PC-3 (cell line): ENCODE data around the gene APOBEC3A. TPM values are rescaled to one million over a fixed set of nuclear protein-coding genes. Genes with fewer than 3 reads are reported as not detected.

Experiments
- ATAC-seq: fragments of 200-7000 bp; cut with Tn5 transposase; 2 replicates; pipeline ENCODE4 v1.9.1; 2020; ENCODE audit warnings: mild to moderate bottlenecking, moderate library complexity
- BruUV-seq: library from RNA; stranded (reverse); fragments of 400-500 nt; replicated peaks from 2 replicates; lab custom pipeline; 2021; lab: Mats Ljungman, UMichigan
- CTCF ChIA-PET: fragments of 300-600 bp; sonication (Branson Sonifier 250); formaldehyde crosslinking; loops from one replicate; lab custom pipeline; 2022; ENCODE audit warnings: antibody characterized with exemption; lab: Charles Lee
- POLR2A ChIA-PET: fragments of 300-600 bp; sonication (Branson Sonifier 250); formaldehyde crosslinking; loops from one replicate; lab custom pipeline; 2022; ENCODE audit warnings: antibody characterized with exemption; ENCODE audit not compliant: unreplicated experiment; lab: Charles Lee
- DNase-seq: peaks from one replicate; pipeline ENCODE4 v3.0.0-alpha.2; 2015
- H2AFZ ChIP-seq: fragments of 300-600 bp; sonication (generic); 2 replicates; pipeline ENCODE4 v1.6.0; 2016; ENCODE audit warnings: antibody characterized with exemption, low read length
- H3F3A ChIP-seq: fragments of 300-600 bp; sonication (generic); one replicate; pipeline ENCODE4 v1.6.0; 2017; ENCODE audit warnings: antibody characterized with exemption, low read length, control low read depth, mild to moderate bottlenecking; ENCODE audit not compliant: unreplicated experiment
- H3K27ac ChIP-seq: fragments of 300-600 bp; sonication (generic); 2 replicates; pipeline ENCODE4 v1.5.1; 2016; ENCODE audit warnings: mild to moderate bottlenecking, low read length
- H3K27me3 ChIP-seq: fragments of 300-600 bp; sonication (generic); 2 replicates; pipeline ENCODE4 v1.6.1; 2016; ENCODE audit warnings: low read length, mixed read lengths
- H3K36me3 ChIP-seq: fragments of 300-600 bp; sonication (generic); 2 replicates; pipeline ENCODE4 v1.6.1; 2016; ENCODE audit warnings: low read depth, mixed run types, low read length, mixed read lengths
- H3K4me1 ChIP-seq: fragments of 300-600 bp; sonication (generic); 2 replicates; pipeline ENCODE4 v1.5.1; 2016; ENCODE audit warnings: low read length; ENCODE audit not compliant: insufficient read depth
- H3K4me2 ChIP-seq: fragments of 300-600 bp; sonication (generic); 2 replicates; pipeline ENCODE4 v1.6.0; 2016; ENCODE audit warnings: low read length
- H3K4me3 ChIP-seq: fragments of 300-600 bp; sonication (generic); 2 replicates; pipeline ENCODE4 v1.5.1; 2016; ENCODE audit warnings: mild to moderate bottlenecking, low read length, mixed read lengths
- H3K79me2 ChIP-seq: fragments of 300-600 bp; sonication (generic); 2 replicates; pipeline ENCODE4 v1.6.1; 2017; ENCODE audit warnings: low read length, mixed read lengths
- H3K9ac ChIP-seq: fragments of 300-600 bp; sonication (generic); 2 replicates; pipeline ENCODE4 v1.6.0; 2016; ENCODE audit warnings: mild to moderate bottlenecking, low read length
- H3K9me2 ChIP-seq: fragments of 300-600 bp; sonication (generic); replicated peaks from 2 replicates; pipeline ENCODE4 v1.6.1; 2016; ENCODE audit warnings: mixed run types, low read length, mixed read lengths
- H3K9me3 ChIP-seq: fragments of 300-600 bp; sonication (generic); 2 replicates; pipeline ENCODE4 v1.6.1; 2016; ENCODE audit warnings: low read length, mixed read lengths
- H4K20me1 ChIP-seq: fragments of 300-600 bp; sonication (generic); 2 replicates; pipeline ENCODE4 v1.6.1; 2016; ENCODE audit warnings: low read length, mixed read lengths
- EZH2 ChIP-seq: fragments of 300-600 bp; sonication (generic); IDR thresholded peaks from one replicate; pipeline ENCODE4 v1.6.1; 2017; ENCODE audit warnings: antibody characterized with exemption, mild to moderate bottlenecking, low read length; ENCODE audit not compliant: unreplicated experiment
- EZH2phosphoT487 ChIP-seq: fragments of 300-600 bp; sonication (generic); IDR thresholded peaks from 2 replicates; pipeline ENCODE4 v1.6.1; 2018; ENCODE audit warnings: mild to moderate bottlenecking, antibody characterized with exemption, low read length, borderline replicate concordance
- intact Hi-C: fragments of 100-400 bp; cut with micrococcal nuclease; formaldehyde crosslinking; loops from 2 replicates; pipeline ENCODE4 v1.9.0; 2023
- total RNA-seq: library from RNA; depleted of rRNA; stranded (reverse); fragments of >200 nt; gene quantifications from 2 replicates; pipeline ENCODE4 v1.2.3, GENCODE V29; 2014
- TF ChIP-seq, protein P1 (sequence below): fragments of 300-600 bp; sonication (generic); conservative IDR thresholded peaks from 2 replicates; pipeline ENCODE4 v1.5.1; 2017; ENCODE audit warnings: antibody characterized with exemption, low read depth, mild to moderate bottlenecking, low read length

APOBEC3A gene
- total RNA-seq, 1 experiment from 2014 or later: not detected

DNA sequence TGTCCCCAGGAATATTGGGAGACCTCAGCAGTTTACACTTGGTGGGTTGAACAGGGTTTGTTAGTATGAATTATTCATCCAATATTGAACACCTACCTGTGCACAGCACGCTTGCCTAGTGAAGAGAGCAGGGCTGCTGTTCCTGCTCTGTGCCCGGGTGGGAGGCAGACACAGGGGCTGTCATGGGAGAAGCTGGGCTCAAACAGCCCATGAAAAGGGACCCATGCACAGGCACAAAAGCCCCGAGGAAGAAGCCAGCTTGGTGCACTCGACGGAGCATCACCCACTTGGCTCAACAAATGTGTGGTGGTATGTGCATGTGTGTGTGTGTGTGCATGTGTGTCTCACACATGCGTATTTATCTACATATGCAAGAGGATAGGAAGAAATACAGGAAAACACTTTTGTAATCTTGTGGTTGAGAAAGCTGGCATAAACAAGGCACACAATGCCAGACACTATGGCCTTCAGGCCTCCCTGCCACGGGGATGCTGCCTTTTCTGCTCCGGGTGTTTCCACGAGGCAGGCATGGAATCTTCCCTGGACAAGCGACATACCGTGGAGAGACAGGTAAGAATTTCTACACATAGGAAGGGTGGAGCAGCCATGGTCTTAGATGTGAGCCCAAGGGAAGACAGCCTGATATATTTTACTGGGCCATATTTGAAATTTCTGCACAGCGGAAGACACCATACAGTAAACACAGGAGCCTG lies 5.0 kb upstream of the APOBEC3A start:
- Histone ChIP-seq H3K36me3 (no peaks in the 10 kb centered on the region), H3K9ac (no peak overlapping the region), H4K20me1 (no peaks in the 10 kb centered on the region), H3F3A (no peaks in the 10 kb centered on the region), H3K4me3 (no peak overlapping the region), H2AFZ (no peak overlapping the region), H3K9me2 (no peaks in the 10 kb centered on the region), H3K79me2 (no peaks in the 10 kb centered on the region), H3K9me3 (no peaks in the 10 kb centered on the region), H3K27ac (no peak overlapping the region), H3K4me2 (no peak overlapping the region), H3K4me1 (no peaks in the 10 kb centered on the region), H3K27me3 (no peaks in the 10 kb centered on the region)
- TF ChIP-seq, protein P1, sequence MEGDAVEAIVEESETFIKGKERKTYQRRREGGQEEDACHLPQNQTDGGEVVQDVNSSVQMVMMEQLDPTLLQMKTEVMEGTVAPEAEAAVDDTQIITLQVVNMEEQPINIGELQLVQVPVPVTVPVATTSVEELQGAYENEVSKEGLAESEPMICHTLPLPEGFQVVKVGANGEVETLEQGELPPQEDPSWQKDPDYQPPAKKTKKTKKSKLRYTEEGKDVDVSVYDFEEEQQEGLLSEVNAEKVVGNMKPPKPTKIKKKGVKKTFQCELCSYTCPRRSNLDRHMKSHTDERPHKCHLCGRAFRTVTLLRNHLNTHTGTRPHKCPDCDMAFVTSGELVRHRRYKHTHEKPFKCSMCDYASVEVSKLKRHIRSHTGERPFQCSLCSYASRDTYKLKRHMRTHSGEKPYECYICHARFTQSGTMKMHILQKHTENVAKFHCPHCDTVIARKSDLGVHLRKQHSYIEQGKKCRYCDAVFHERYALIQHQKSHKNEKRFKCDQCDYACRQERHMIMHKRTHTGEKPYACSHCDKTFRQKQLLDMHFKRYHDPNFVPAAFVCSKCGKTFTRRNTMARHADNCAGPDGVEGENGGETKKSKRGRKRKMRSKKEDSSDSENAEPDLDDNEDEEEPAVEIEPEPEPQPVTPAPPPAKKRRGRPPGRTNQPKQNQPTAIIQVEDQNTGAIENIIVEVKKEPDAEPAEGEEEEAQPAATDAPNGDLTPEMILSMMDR: no peak
- TF ChIP-seq EZH2phosphoT487: no peak
- no peak for TF ChIP-seq EZH2
- intact Hi-C loops: no loop called here
- CTCF ChIA-PET: no interaction called here
- POLR2A ChIA-PET: no interaction called here
- no peak for ATAC-seq
- no peak for DNase-seq
- no TSS peak for BruUV-seq

DNA sequence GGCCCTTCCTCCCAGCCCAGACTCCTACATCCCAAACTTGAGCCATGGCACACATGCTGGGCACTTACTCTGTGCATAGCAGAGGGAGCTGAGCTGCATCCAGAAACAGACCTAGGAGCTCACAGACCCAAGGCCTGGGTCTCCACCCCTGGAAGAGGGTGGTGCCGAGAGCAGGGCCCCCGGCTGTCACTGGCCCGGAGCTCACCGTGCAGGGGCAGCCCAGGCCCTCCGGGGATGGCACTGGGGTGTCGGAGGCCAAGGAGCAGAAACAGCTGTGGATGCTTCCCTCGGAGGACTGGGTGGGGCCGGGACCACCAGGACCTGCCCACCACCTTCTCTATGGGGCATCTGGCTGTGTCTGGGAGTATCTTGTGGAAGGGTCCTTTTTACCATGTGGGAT lies 4.3 kb upstream of the APOBEC3A start:
- Histone ChIP-seq H3K27me3 (no peaks in the 10 kb centered on the region), H2AFZ (no peak overlapping the region), H3K36me3 (no peaks in the 10 kb centered on the region), H3F3A (no peaks in the 10 kb centered on the region), H3K79me2 (no peaks in the 10 kb centered on the region), H3K4me3 (no peak overlapping the region), H4K20me1 (no peaks in the 10 kb centered on the region), H3K9ac (no peak overlapping the region), H3K9me2 (no peaks in the 10 kb centered on the region), H3K4me1 (no peaks in the 10 kb centered on the region), H3K4me2 (no peak overlapping the region), H3K9me3 (no peaks in the 10 kb centered on the region), H3K27ac (no peak overlapping the region)
- DNase-seq: no peak
- no TSS peak for BruUV-seq
- CTCF ChIA-PET: no interaction called here
- POLR2A ChIA-PET: no interaction called here
- no peak for ATAC-seq
- TF ChIP-seq, protein P1: no peak
- TF ChIP-seq EZH2phosphoT487: no peak
- no peak for TF ChIP-seq EZH2
- intact Hi-C loops: no loop called here

DNA sequence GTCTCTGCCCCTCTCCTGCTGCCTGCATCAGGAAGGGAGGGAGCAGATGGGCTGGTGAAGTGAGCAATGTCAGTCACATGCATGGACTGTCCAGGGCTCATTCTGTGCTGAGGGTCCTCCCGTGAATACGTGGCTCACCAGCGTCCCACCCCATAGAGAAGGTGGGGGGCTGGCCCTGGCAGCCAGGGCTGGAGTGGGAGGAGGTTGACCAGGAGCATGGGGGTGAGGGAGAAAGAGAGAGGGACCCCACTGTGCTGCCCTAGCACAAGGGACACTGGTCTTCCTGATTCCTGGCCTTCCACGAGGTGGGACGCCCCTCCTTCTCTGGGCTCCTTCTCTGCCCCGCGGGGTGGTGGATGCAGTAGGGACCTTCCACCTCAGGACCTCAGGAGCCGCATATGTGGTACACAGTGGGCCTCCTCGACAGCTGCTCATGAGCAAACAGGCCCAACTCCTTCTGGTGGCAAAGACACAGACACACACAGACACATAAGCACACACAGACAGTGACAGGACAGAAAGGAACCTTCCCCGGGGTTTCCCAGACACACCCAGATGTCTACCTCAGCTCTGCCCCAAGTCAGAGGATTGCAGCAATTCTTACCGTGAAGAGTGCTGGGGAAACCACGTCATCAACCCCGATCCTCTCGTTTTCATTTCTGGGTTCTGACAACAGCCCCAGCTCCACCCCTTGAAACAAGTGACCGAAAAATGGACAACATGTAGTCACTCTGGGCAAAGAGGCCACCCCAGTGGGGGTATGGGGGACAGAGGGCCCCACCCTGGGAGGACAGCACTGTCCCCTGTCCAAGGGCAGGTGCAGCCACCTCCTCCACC lies 3.6 kb upstream of the APOBEC3A start:
- no TSS peak for BruUV-seq
- H3K4me2 ChIP-seq: no peak overlapping the region
- no peak; the same call in 1 of the 2 replicates for ATAC-seq

More for the DNA sequence above, 3.6 kb upstream of the APOBEC3A start:
- no peaks in the 10 kb centered on the region for H3K4me1 ChIP-seq
- no peak overlapping the region for H3K27ac ChIP-seq
- H3F3A ChIP-seq: no peaks in the 10 kb centered on the region
- H3K9me3 ChIP-seq: no peaks in the 10 kb centered on the region
- H3K36me3 ChIP-seq: no peaks in the 10 kb centered on the region
- H3K9me2 ChIP-seq: no peaks in the 10 kb centered on the region
- H3K9ac ChIP-seq: no peak overlapping the region
- H2AFZ ChIP-seq: no peak overlapping the region
- no peaks in the 10 kb centered on the region for H3K27me3 ChIP-seq
- CTCF ChIA-PET: no interaction called here
- H4K20me1 ChIP-seq: no peaks in the 10 kb centered on the region
- intact Hi-C loops: no loop called here
- POLR2A ChIA-PET: no interaction called here
- peak; percentile 6 for DNase-seq
- H3K4me3 ChIP-seq: no peak overlapping the region
- no peaks in the 10 kb centered on the region for H3K79me2 ChIP-seq
- TF ChIP-seq EZH2 (no peak), EZH2phosphoT487 (no peak)
- TF ChIP-seq, protein P1: no peak
